Rectal smooth muscle tissue (tissue), 1 donor: ENCODE measurements around the gene MSH3.

Source experiments
- H3K27ac ChIP-seq: one replicate; pipeline ENCODE4 v1.7.0; 2013; ENCODE audit warnings: low read depth, low read length, inconsistent platforms
- H3K27me3 ChIP-seq: one replicate; pipeline ENCODE4 v1.7.0; 2013; ENCODE audit warnings: low read length; ENCODE audit not compliant: control insufficient read depth, insufficient read depth
- H3K36me3 ChIP-seq: one replicate; pipeline ENCODE4 v1.7.0; 2013; ENCODE audit warnings: low read length; ENCODE audit not compliant: control insufficient read depth, insufficient read depth
- H3K4me1 ChIP-seq: one replicate; pipeline ENCODE4 v1.7.0; 2013; ENCODE audit warnings: low read length; ENCODE audit not compliant: control insufficient read depth, insufficient read depth
- H3K4me3 ChIP-seq: one replicate; pipeline ENCODE4 v1.7.0; 2013; ENCODE audit warnings: low read length
- H3K9ac ChIP-seq: one replicate; pipeline ENCODE4 v1.7.0; 2013; ENCODE audit warnings: low read length

The MSH3 gene

DNA sequence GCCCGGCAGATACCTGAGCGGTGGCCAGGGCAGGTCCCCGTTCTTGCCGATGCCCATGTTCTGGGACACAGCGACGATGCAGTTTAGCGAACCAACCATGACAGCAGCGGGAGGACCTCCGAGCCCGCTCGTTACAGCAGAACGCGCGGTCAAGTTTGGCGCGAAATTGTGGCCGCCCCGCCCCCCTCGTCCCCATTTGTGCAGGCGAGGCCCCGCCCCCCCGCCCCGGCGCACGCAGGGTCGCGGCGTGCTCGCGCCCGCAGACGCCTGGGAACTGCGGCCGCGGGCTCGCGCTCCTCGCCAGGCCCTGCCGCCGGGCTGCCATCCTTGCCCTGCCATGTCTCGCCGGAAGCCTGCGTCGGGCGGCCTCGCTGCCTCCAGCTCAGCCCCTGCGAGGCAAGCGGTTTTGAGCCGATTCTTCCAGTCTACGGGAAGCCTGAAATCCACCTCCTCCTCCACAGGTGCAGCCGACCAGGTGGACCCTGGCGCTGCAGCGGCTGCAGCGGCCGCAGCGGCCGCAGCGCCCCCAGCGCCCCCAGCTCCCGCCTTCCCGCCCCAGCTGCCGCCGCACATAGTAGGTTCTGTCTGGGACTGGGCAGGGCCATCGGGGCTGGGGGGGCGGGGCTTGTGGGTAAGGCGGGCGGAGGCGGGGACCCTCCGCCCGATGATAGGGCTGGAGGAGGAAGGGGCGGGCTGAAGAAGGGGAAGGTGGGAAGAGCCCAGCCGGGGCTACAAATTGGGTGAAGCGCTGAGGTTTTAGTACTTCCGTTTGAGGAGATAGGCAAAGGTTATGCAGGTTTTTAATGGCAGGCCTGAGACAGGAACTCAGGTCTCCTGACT is at the start of gene MSH3, which contains the start of gene DHFR:
Gene MSH3 (plus strand): TSS at position 262 of the 840 bp plus-strand sequence. CDS start 76 bp downstream, at position 338.
Gene DHFR (minus strand): TSS at position 593 of the 840 bp plus-strand sequence. CDS start 494 bp downstream, at position 99.
- peak within 1 kb of the TSS; percentile 90 for H3K4me3 ChIP-seq
- peaks cover 3% of the 10 kb centered on the region for H3K36me3 ChIP-seq
- H3K27me3 ChIP-seq, result no peaks in the 10 kb centered on the region
- H3K4me1 ChIP-seq, result peaks cover 9% of the 10 kb centered on the region
- H3K9ac ChIP-seq, result peak within 1 kb of the TSS; percentile 84
- peak within 1 kb of the TSS; percentile 94 for H3K27ac ChIP-seq

GRCh38 chr5:80607343-80607742 is 47.1 kb upstream of the MSH3 start:
- Histone ChIP-seq H3K36me3 (no peaks in the 10 kb centered on the region), H3K4me1 (no peaks in the 10 kb centered on the region), H3K27ac (no peak overlapping the region), H3K9ac (no peak overlapping the region), H3K4me3 (no peak overlapping the region), H3K27me3 (no peaks in the 10 kb centered on the region)

DNA sequence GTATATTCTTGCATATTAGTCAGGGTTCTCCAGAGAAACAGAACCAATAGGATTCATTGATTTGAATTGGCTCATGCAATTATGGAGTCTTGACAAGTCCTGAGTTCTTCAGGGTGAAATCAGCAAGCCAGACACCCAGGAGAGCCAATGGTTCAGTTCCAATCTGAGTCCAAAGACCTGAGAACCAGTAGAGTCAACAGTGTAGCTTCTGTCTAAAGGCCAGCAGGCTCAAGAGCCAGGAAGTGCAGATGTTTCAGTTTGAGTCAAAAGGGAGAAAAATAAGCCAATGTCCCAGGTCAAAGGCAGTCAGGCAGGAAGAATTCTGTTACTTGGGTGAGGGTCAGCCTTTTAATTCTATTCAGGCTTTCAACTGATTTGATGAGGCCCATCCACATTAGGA is 46.6 kb upstream of the MSH3 start:
- H3K27ac ChIP-seq, result no peak overlapping the region
- no peaks in the 10 kb centered on the region for H3K27me3 ChIP-seq
- H3K36me3 ChIP-seq, result no peaks in the 10 kb centered on the region
- no peaks in the 10 kb centered on the region for H3K4me1 ChIP-seq
- H3K9ac ChIP-seq, result no peak overlapping the region
- H3K4me3 ChIP-seq, result no peak overlapping the region

DNA sequence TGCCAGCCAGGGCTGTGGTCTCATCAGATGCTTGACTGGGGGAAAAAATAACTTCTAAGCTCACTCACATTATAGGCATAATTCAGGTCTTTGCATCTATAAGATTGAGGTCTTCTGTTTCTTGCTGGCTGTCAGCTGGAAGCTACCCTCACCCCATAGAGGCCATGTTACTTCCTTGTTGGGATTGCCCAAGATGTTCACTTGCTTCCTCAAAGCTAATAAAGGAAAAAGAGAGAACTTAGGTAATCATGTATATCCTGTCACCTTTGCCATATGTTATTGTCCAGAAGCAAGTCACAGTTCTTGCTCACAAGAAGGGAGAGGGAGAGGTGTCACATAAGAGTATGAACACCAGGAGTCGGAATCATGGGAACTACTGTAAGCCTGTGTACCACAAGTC is 45.7 kb upstream of the MSH3 start:
- H3K36me3 ChIP-seq, result no peaks in the 10 kb centered on the region
- H3K4me3 ChIP-seq, result no peak overlapping the region
- H3K27ac ChIP-seq, result no peak overlapping the region
- H3K9ac ChIP-seq, result no peak overlapping the region
- H3K4me1 ChIP-seq, result no peaks in the 10 kb centered on the region
- H3K27me3 ChIP-seq, result no peaks in the 10 kb centered on the region

DNA sequence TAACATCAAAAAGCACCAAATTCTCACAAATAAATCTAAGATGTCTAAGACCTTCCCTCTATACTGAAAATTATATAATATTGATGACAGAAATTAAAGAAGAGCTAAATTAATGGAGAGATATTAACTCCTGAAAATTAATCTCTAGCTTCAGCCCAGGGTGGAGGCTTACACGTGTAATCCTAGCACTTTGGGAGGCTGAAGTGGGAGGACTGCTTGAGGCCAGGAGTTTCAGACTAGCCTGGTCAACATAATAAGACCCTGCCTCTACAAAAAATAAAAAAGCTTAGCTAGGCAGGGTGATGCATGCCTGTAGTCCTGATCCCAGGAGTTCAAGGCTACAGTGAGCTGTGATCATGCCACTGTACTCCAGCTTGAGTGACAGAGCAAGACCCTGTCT is 44.8 kb upstream of the MSH3 start:
- no peaks in the 10 kb centered on the region for H3K27me3 ChIP-seq
- no peaks in the 10 kb centered on the region for H3K4me1 ChIP-seq
- no peak overlapping the region for H3K27ac ChIP-seq
- H3K9ac ChIP-seq, result no peak overlapping the region
- H3K36me3 ChIP-seq, result no peaks in the 10 kb centered on the region
- H3K4me3 ChIP-seq, result no peak overlapping the region

DNA sequence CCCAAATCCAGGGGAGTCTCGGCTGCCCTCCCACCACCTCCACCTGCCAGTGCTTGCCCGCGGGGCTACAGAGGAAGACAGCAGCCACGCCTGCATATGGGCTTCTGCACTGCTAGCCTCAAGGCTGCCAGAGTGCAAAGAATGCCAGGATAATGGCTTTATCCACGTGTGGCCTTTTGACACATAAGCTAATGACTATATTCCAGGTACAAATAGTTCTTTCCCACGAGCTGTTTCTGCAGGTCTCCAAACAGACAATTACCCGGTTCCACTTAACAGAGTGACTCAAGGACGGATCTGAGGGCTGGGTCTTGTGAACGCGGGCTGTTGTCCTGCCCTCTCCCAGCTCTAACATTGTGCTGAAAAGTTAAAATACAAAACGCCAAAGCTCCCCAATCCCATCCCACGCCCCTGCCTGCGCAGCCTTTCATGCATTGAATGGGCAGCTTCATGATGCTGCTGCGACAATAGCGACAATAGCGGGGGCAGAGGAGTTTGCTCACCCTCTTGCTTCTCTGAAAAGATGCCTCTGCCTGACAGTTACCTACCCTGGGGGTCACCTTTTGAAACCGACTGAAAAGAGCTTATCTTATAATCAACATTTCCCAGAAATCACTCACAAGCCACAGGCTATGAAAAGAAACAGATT is 39.1 kb upstream of the MSH3 start:
- Histone ChIP-seq H3K4me3 (no peak overlapping the region), H3K27ac (no peak overlapping the region), H3K27me3 (no peaks in the 10 kb centered on the region), H3K4me1 (no peaks in the 10 kb centered on the region), H3K36me3 (no peaks in the 10 kb centered on the region), H3K9ac (no peak overlapping the region)

- Histone ChIP-seq H3K27me3 (no peaks in the 10 kb centered on the region), H3K4me3 (no peak overlapping the region), H3K36me3 (no peaks in the 10 kb centered on the region), H3K4me1 (no peaks in the 10 kb centered on the region), H3K27ac (no peak overlapping the region), H3K9ac (no peak overlapping the region)
These were observed 36.0 kb upstream of the MSH3 start for GRCh38 chr5:80618438-80618837.

DNA sequence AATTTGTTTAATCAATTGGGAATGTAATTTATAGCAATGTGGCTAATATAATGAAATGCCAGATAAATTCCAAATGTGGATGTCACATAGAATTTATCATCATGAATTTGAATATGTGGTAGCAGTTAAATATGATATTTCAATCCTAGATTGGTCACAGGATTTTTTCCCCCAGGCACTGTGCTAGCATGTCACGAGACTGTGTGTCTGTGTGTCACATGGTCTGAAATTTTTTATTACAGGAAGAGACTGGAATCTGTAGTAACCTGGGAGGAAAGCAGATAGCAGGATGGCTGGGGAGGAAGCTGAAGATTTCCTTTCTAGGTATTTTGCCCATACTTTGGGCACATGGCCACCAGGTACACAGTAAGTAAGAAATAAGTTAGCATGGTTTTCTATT is 35.4 kb upstream of the MSH3 start:
- H3K27me3 ChIP-seq, result no peaks in the 10 kb centered on the region
- no peaks in the 10 kb centered on the region for H3K4me1 ChIP-seq
- no peak overlapping the region for H3K9ac ChIP-seq
- H3K4me3 ChIP-seq, result no peak overlapping the region
- no peak overlapping the region for H3K27ac ChIP-seq
- H3K36me3 ChIP-seq, result no peaks in the 10 kb centered on the region

- Histone ChIP-seq H3K4me3 (no peak overlapping the region), H3K27ac (no peak overlapping the region), H3K36me3 (no peaks in the 10 kb centered on the region), H3K9ac (no peak overlapping the region), H3K4me1 (no peaks in the 10 kb centered on the region), H3K27me3 (no peaks in the 10 kb centered on the region)
These were observed 34.2 kb upstream of the MSH3 start for GRCh38 chr5:80620211-80620610.

- Histone ChIP-seq H3K4me3 (no peak overlapping the region), H3K36me3 (no peaks in the 10 kb centered on the region), H3K27ac (no peak overlapping the region), H3K27me3 (no peaks in the 10 kb centered on the region), H3K4me1 (no peaks in the 10 kb centered on the region), H3K9ac (no peak overlapping the region)
These were observed 31.7 kb upstream of the MSH3 start for GRCh38 chr5:80622756-80623155.

DNA sequence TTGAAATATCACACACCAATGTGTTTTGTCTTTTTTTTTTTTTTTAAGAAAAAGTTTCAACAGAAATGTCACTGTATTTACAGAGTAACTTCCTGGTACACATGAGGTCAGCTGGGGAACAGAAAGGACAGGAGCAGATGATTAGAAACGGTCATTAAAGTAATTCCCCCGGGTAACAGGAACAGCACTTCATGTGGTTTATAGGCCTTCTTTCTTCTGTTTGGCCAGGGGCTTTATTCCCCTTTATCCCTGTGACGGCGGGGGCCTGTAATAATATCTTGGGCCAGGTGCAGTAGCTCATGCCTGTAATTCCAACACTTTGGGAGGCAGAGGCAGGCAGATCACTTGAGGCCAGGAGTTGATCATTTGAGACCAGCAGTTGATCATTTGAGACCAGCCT is 30.5 kb upstream of the MSH3 start:
- H3K27ac ChIP-seq, result no peak overlapping the region

DNA sequence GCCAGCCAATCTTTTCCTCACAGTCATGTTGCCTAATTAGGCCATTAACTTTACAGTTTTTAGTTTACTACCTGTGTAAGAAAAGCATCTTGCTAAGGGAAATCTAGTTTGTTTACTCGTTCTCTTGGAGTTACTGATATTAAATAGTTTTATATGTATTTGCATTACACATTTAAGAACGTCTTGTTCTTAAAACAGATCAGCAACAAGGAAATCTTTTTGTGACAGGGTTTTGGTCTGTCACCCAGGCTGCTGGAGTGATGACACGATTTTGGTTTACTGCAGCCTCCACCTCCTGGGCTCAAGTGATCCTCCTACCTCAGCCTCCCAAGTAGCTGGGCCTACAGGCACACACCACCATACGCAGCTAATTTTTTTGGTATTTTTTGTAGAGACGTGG is 29.2 kb upstream of the MSH3 start:
- H3K27me3 ChIP-seq, result no peaks in the 10 kb centered on the region
- no peak overlapping the region for H3K27ac ChIP-seq
- no peak overlapping the region for H3K4me3 ChIP-seq
- H3K4me1 ChIP-seq, result no peaks in the 10 kb centered on the region
- H3K9ac ChIP-seq, result no peak overlapping the region
- no peaks in the 10 kb centered on the region for H3K36me3 ChIP-seq

More for the DNA sequence above, 30.5 kb upstream of the MSH3 start:
- Histone ChIP-seq H3K4me1 (no peaks in the 10 kb centered on the region), H3K9ac (no peak overlapping the region), H3K27me3 (no peaks in the 10 kb centered on the region), H3K4me3 (no peak overlapping the region), H3K36me3 (no peaks in the 10 kb centered on the region)

DNA sequence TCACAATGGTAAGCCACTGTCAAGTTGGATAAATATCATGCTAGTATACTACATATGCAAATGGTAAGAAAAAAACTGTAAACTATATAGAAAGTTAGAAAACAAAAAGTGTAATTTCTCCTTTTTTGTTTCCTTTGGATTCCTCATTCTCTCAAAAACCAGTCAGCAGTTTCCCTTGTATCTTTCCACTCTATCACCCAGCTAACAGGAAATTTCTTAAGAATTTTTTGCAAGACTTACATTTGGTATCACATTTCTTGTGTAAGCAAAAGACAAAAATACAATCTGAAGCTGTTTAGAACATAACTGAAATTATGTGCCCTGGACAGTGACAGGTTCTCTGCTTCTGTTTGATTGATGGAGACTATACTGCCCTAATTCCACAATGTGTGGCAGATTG is 25.2 kb upstream of the MSH3 start:
- Histone ChIP-seq H3K9ac (no peak overlapping the region), H3K27me3 (no peaks in the 10 kb centered on the region), H3K4me1 (no peaks in the 10 kb centered on the region), H3K4me3 (no peak overlapping the region), H3K36me3 (no peaks in the 10 kb centered on the region), H3K27ac (no peak overlapping the region)
